Prostate gland (tissue), 2 donors: ENCODE results near the gene SSRP1. TPM values are rescaled to one million over a fixed set of nuclear protein-coding genes. Genes with fewer than 3 reads are reported as not detected.

Source experiments
- DNase-seq: peaks from one replicate; pipeline ENCODE4 v3.0.0-alpha.2; 2019; ENCODE audit warnings: low spot score
- H3K27ac ChIP-seq, 2 donors: fragments of 200-600 bp; sonication (generic); 2 replicates each; pipeline ENCODE4 v1.5.1; 2017 to 2019
- H3K27me3 ChIP-seq: fragments of 200-600 bp; sonication (generic); replicated peaks from 2 replicates; pipeline ENCODE4 v1.5.1; 2019; ENCODE audit not compliant: insufficient read depth
- H3K36me3 ChIP-seq, 2 donors: fragments of 200-600 bp; sonication (generic); 1 replicate in 1 of 2; 2 replicates in 1 of 2; pipeline versions ENCODE4 v1.5.1 to v1.8.1; 2017 to 2019
- H3K4me1 ChIP-seq: fragments of 200-600 bp; sonication (generic); replicated peaks from 2 replicates; pipeline ENCODE4 v1.5.1; 2019
- H3K4me3 ChIP-seq, 2 donors: fragments of 200-600 bp; sonication (generic); 2 replicates each; pipeline ENCODE4 v1.5.1; 2017 to 2019
- H3K9me3 ChIP-seq: fragments of 200-600 bp; sonication (generic); 2 replicates; pipeline ENCODE4 v1.5.1; 2017
- CTCF ChIP-seq, 4 experiments: fragments of 200-600 bp in 2 of 4; fragments of 450-650 bp in 2 of 4; sonication (generic) in 2 of 4; IDR thresholded peaks; 1 replicate in 3 of 4; 2 replicates in 1 of 4; pipeline ENCODE4 v1.5.1; 2016 to 2019; ENCODE audit warnings: antibody characterized with exemption in 4 of 4, mild to moderate bottlenecking in 2 of 4, moderate library complexity in 2 of 4
- POLR2A ChIP-seq: fragments of 450-650 bp; IDR thresholded peaks from one replicate; pipeline ENCODE4 v1.6.1; 2016; ENCODE audit warnings: antibody characterized with exemption, mild to moderate bottlenecking
- POLR2AphosphoS5 ChIP-seq: sonication (generic); formaldehyde crosslinking; IDR thresholded peaks from one replicate; pipeline ENCODE4 v1.6.1; 2017; ENCODE audit warnings: antibody characterized with exemption
- WGBS: methylation state at CpG from one replicate; pipeline ENCODE4 v1.1.5; 2018; 5-methylcytosine and 5-hydroxymethylcytosine counted together
- intact Hi-C: fragments of 100-400 bp; cut with DNase I; formaldehyde crosslinking; loops from one replicate; pipeline ENCODE4 v1.14.2; 2022
- total RNA-seq, 2 donors: library from RNA; depleted of rRNA; stranded (reverse); fragments of >200 nt; gene quantifications; one replicate each; pipeline ENCODE4 v1.1.0, GENCODE V29; 2016

Gene SSRP1
- total RNA-seq, 2 donors from 2014 or later = 82.6 to 85.4 TPM

- Histone ChIP-seq H3K27ac (peak overlapping the region; percentile 80 to 89), H3K27me3 (no peaks in the 10 kb centered on the region), H3K4me1 (no peaks in the 10 kb centered on the region), H3K9me3 (no peaks in the 10 kb centered on the region), H3K4me3 (peak overlapping the region; percentile 61 to 88), H3K36me3 (peaks cover 3 to 23% of the 10 kb centered on the region in 2 donors)
- DNase-seq = no peak
- WGBS = 22% methylated on average over 12 of the region's 12 CpGs
- intact Hi-C loops = no loop called here
- no peak for TF ChIP-seq POLR2A
- no peak for TF ChIP-seq POLR2AphosphoS5
- no peak for TF ChIP-seq CTCF (IDR thresholded peaks at IDR 0.05)
Measured at GRCh38 chr11:57336111-57336666, 497 bp upstream of the SSRP1 start.

DNA sequence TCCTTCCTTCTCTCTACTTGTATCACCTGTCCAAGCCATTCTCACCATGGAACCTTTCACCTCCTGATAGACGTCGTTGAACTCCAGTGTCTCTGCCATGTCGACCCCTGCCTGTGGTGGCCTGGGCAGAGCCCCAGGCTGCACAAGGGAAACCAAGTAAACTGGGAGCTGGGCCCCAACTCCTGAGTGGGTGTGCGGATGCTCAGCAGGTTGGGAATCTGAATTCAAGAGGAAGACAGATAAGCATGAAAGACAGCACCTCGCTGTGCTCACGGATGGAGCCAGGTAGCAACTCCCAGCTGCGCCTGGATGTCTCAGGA is 709 bp downstream of the SSRP1 start:
- Histone ChIP-seq H3K36me3 (peaks cover 9 to 32% of the 10 kb centered on the region in 2 donors), H3K9me3 (no peaks in the 10 kb centered on the region), H3K4me3 (peak overlapping the region; percentile 61 to 88), H3K4me1 (no peaks in the 10 kb centered on the region), H3K27ac (peak overlapping the region; percentile 80 to 89), H3K27me3 (no peaks in the 10 kb centered on the region)
- intact Hi-C loops = no loop called here
- TF ChIP-seq POLR2A (no peak), CTCF (IDR thresholded peaks at IDR 0.05) (no peak)
- no peak for DNase-seq
- 5% methylated on average over 7 of the region's 7 CpGs for WGBS

DNA sequence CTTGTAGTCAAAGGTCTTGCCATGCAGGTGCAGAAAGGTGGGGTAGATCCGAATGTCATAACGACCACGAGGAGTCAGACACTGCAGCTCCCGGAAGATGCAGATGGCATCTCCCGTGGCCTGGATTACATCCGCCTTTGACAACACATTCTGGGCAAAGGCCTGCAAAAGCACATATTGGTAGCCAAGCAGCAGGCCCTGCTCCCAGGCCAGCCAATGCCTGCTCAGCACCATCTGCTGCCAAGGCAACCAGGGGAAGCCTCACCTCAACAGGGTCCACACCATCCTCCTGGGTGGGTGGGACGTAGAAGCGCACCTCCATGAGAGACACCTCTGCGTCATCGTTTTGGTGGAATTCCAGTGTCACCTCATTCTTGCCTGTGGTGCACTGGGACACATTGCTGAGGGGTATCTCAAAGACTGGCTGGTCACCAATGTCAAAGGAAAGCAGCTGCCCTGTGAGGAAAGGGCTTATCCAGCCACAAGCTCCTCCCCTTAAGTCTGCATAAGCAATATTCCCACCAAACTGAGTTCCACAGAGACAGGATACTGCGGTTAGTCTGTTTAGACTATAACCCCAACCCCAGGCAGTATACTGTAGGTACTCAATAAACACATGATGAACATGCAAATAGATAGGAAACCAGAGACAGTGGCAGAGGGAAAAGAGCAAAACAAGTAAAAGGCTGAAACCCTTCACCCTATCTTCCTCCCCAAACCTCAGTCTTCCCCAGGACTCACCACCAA is 2.8 kb downstream of the SSRP1 start:
- intact Hi-C loops = loop anchor here (5.0 kb wide), 1 partner anchor 94 kb away; the partner anchor contains the start of gene SLC43A3
- Histone ChIP-seq H3K27ac (no peak overlapping the region), H3K36me3 (peaks cover 11 to 33% of the 10 kb centered on the region in 2 donors), H3K4me3 (no peak overlapping the region), H3K4me1 (no peaks in the 10 kb centered on the region), H3K27me3 (no peaks in the 10 kb centered on the region), H3K9me3 (no peaks in the 10 kb centered on the region)
- 92% methylated on average over 11 of the region's 11 CpGs for WGBS
- TF ChIP-seq CTCF (IDR thresholded peaks at IDR 0.05) = no peak
- no peak for TF ChIP-seq POLR2A
- TF ChIP-seq POLR2AphosphoS5 = no peak
- no peak for DNase-seq

GRCh38 chr11:57331720-57332119 is 4.0 kb downstream of the SSRP1 start:
- no peak overlapping the region for H3K4me3 ChIP-seq
- H3K27me3 ChIP-seq = no peaks in the 10 kb centered on the region
- no peaks in the 10 kb centered on the region for H3K4me1 ChIP-seq
- no peak overlapping the region for H3K27ac ChIP-seq
- intact Hi-C loops = loop anchor here (5.0 kb wide), 1 partner anchor 96 kb away; the partner anchor contains the start of gene SLC43A3
- WGBS = 90% methylated on average over 14 of the region's 14 CpGs
- no peak for DNase-seq
- H3K9me3 ChIP-seq = no peaks in the 10 kb centered on the region
- peaks cover 11 to 33% of the 10 kb centered on the region in 2 donors for H3K36me3 ChIP-seq
- TF ChIP-seq CTCF (IDR thresholded peaks at IDR 0.05) = no peak
- no peak for TF ChIP-seq POLR2AphosphoS5
- no peak for TF ChIP-seq POLR2A

DNA sequence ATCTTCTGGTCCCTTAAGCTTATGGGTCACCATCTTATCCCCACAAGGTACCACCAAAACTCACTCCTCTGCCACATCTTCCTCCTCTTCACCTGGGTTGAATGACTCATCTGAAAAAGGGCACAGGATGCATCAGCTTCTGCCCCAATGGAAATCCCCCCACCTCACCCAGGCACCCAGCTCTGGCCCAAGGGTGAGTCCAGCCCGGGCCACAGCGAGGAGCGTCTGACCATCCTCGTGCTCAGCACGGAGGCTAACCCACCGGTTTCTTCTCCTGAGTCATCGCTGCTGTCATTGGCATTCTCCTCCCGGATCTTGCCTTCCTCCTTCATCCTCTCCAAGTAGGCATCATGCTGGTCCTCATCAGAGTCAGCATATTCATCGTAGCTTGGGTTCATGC is 5.7 kb downstream of the SSRP1 start:
- H3K4me1 ChIP-seq = peaks cover 10% of the 10 kb centered on the region
- WGBS = 93% methylated on average over 9 of the region's 9 CpGs
- TF ChIP-seq POLR2AphosphoS5 (no peak), POLR2A (no peak), CTCF (IDR thresholded peaks at IDR 0.05) (no peak)
- no peak overlapping the region for H3K4me3 ChIP-seq
- no peak for DNase-seq
- H3K9me3 ChIP-seq = no peaks in the 10 kb centered on the region
- H3K27ac ChIP-seq = no peak overlapping the region
- intact Hi-C loops = loop anchor here (5.0 kb wide), 1 partner anchor 97 kb away; the partner anchor contains the start of gene SLC43A3
- H3K36me3 ChIP-seq = peaks cover 11 to 33% of the 10 kb centered on the region in 2 donors
- no peaks in the 10 kb centered on the region for H3K27me3 ChIP-seq
